ENCODE data around the gene NFKBIE.
A peak's percentile ranks its signal among the peaks of the same experiment; 100 is the strongest.
"Not testable (repeated sequence)": the region's sequence is repeated elsewhere in the genome, so short reads cannot be mapped to it uniquely, and the experiment has no call there.

Gene NFKBIE, protein sequence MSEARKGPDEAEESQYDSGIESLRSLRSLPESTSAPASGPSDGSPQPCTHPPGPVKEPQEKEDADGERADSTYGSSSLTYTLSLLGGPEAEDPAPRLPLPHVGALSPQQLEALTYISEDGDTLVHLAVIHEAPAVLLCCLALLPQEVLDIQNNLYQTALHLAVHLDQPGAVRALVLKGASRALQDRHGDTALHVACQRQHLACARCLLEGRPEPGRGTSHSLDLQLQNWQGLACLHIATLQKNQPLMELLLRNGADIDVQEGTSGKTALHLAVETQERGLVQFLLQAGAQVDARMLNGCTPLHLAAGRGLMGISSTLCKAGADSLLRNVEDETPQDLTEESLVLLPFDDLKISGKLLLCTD

DNA sequence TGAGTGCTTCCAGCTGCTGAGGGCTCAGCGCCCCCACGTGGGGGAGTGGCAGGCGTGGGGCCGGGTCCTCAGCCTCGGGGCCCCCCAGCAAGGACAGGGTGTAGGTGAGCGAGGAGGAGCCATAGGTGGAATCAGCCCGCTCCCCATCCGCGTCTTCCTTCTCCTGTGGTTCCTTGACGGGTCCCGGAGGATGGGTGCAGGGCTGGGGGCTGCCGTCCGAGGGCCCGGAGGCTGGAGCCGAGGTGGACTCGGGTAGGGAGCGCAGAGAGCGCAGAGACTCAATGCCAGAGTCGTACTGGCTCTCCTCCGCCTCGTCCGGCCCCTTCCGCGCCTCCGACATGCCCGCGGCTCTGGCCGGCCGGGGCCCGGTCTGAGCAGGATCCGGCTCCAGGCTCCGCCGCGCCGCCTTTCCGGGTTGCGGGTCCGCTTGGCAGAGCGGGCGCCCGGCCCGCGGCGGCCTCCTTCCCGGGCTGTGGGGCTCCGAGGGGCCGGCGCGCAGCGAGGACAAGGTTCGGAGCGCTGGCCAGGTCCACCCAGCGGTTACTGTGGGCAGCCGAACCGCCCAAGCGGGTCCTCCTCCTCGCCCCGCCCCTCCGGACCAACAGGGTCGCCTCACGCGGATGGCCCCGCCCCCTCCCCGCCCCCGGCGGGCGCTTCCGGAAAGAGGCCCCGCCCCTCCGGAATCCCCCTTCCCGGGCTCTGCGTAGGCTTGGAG, at the start of gene NFKBIE:
Gene NFKBIE, minus strand, starts transcription at position 545 of the 715 bp plus-strand sequence. Its CDS starts 205 bp downstream, at position 340.
- H3K36me3 ChIP-seq = peaks cover 9% of the 10 kb centered on the region

GRCh38 chr6:44314657-44315056, 49.3 kb upstream of the NFKBIE start:
- not testable (repeated sequence) for H3K27ac ChIP-seq; H3K4me3 ChIP-seq (ENCODE audit: low read depth, low read length); H3K27me3 ChIP-seq (ENCODE audit: insufficient read depth, low read depth, severe bottlenecking); H3K9me3 ChIP-seq (ENCODE audit: severe bottlenecking)
- peaks cover 31% of the 10 kb centered on the region for H3K36me3 ChIP-seq
- peak; percentile 67 for DNase-seq

More for the DNA sequence above, at the start of gene NFKBIE:
- Histone ChIP-seq H3K27me3 (ENCODE audit: insufficient read depth, low read depth, severe bottlenecking) (no peaks in the 10 kb centered on the region), H3K4me3 (ENCODE audit: low read depth, low read length) (peak within 1 kb of the TSS; percentile 65), H3K9me3 (ENCODE audit: severe bottlenecking) (no peaks in the 10 kb centered on the region), H3K27ac (peak within 1 kb of the TSS; percentile 74)
- peak; percentile 99 for DNase-seq
- TF ChIP-seq CTCF (IDR thresholded peaks at IDR 0.05; ENCODE audit: low read depth, low read length) = peak; percentile 73

GRCh38 chr6:44312901-44313788, 47.8 kb upstream of the NFKBIE start, which contains the start of gene AARS2:
TSS of gene AARS2 (minus strand) at chr6:44313347. CDS start at chr6:44313323, 24 bp downstream.
- no peaks in the 10 kb centered on the region for H3K9me3 ChIP-seq (ENCODE audit: severe bottlenecking)
- H3K27me3 ChIP-seq (ENCODE audit: insufficient read depth, low read depth, severe bottlenecking) = no peaks in the 10 kb centered on the region
- peak; percentile 100 for TF ChIP-seq CTCF (IDR thresholded peaks at IDR 0.05; ENCODE audit: low read depth, low read length)
- H3K27ac ChIP-seq = peak within 1 kb of the TSS; percentile 89
- peak; percentile 98 for DNase-seq
- peak within 1 kb of the TSS; percentile 75 for H3K4me3 ChIP-seq (ENCODE audit: low read depth, low read length)
- H3K36me3 ChIP-seq = peaks cover 46% of the 10 kb centered on the region

- H3K36me3 ChIP-seq = peaks cover 60% of the 10 kb centered on the region
- no peak overlapping the region; the same call in 1 of the 2 replicates for H3K27ac ChIP-seq
- no peaks in the 10 kb centered on the region for H3K9me3 ChIP-seq (ENCODE audit: severe bottlenecking)
Observed at GRCh38 chr6:44311767-44312166, 46.4 kb upstream of the NFKBIE start.

DNA sequence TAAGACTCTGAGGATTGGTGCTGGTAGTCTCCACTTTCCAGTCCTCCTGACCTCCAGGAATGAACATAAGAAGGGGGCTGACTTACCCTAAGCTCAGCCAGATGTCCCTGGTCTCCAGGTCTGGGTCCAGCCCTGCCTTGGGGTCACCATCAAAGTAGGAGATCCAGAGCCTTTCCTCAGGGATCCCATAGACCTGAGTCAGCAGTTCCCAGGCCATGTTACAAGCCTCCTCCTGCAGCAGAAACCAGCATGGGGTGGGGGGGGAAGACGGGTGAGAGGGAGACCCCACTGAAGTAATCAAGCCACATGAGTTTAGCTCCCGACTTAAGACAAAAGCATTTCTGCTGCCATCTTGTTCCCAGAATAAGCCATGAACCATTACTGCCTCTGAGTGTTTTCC, 46.0 kb upstream of the NFKBIE start:
- no peak for DNase-seq

More at GRCh38 chr6:44311767-44312166, 46.4 kb upstream of the NFKBIE start:
- Histone ChIP-seq H3K4me3 (ENCODE audit: low read depth, low read length) (no peak overlapping the region), H3K27me3 (ENCODE audit: insufficient read depth, low read depth, severe bottlenecking) (no peaks in the 10 kb centered on the region)
- no peak for DNase-seq
- no peak for TF ChIP-seq CTCF (IDR thresholded peaks at IDR 0.05; ENCODE audit: low read depth, low read length)

More for the DNA sequence above, 46.0 kb upstream of the NFKBIE start:
- Histone ChIP-seq H3K4me3 (ENCODE audit: low read depth, low read length) (no peak overlapping the region), H3K9me3 (ENCODE audit: severe bottlenecking) (no peaks in the 10 kb centered on the region), H3K27ac (no peak overlapping the region; the same call in 1 of the 2 replicates), H3K36me3 (peaks cover 65% of the 10 kb centered on the region), H3K27me3 (ENCODE audit: insufficient read depth, low read depth, severe bottlenecking) (no peaks in the 10 kb centered on the region)
- no peak for TF ChIP-seq CTCF (IDR thresholded peaks at IDR 0.05; ENCODE audit: low read depth, low read length)

All from WERI-Rb-1 (cell line).